H9 (cell line): ENCODE data around the gene FAM149A. TPM values are rescaled to one million over a fixed set of nuclear protein-coding genes. Genes with fewer than 3 reads are reported as not detected.

ENCODE experiments used
- DNase-seq: peaks from one replicate; pipeline ENCODE4 v3.0.0-alpha.2; 2017
- H2AFZ ChIP-seq: one replicate; pipeline ENCODE4 v1.6.1; 2013; ENCODE audit warnings: mild to moderate bottlenecking, low read length, control low read depth, moderate library complexity
- H2AK5ac ChIP-seq: 2 replicates; pipeline ENCODE4 v1.6.1; 2013; ENCODE audit warnings: low read length, control low read depth, mixed read lengths; ENCODE audit not compliant: insufficient read length
- H2BK120ac ChIP-seq: one replicate; pipeline ENCODE4 v1.6.1; 2013; ENCODE audit warnings: low read depth, mild to moderate bottlenecking, low read length, control low read depth, inconsistent platforms; ENCODE audit not compliant: poor library complexity, severe bottlenecking
- H2BK12ac ChIP-seq: 2 replicates; pipeline ENCODE4 v1.6.1; 2013; ENCODE audit warnings: low read length, control low read depth, mixed read lengths, low read depth; ENCODE audit not compliant: insufficient read length
- H2BK15ac ChIP-seq: 2 replicates; pipeline ENCODE4 v1.6.1; 2013; ENCODE audit warnings: low read depth, low read length, control low read depth
- H2BK20ac ChIP-seq: one replicate; pipeline ENCODE4 v1.6.1; 2013; ENCODE audit warnings: low read depth, mild to moderate bottlenecking, low read length, control low read depth, inconsistent platforms; ENCODE audit not compliant: poor library complexity, severe bottlenecking
- H2BK5ac ChIP-seq: 2 replicates; pipeline ENCODE4 v1.6.1; 2013; ENCODE audit warnings: low read length, control low read depth, mixed read lengths; ENCODE audit not compliant: insufficient read length
- H3K14ac ChIP-seq: 2 replicates; pipeline ENCODE4 v1.6.1; 2013; ENCODE audit warnings: low read length, control low read depth; ENCODE audit not compliant: insufficient read depth
- H3K18ac ChIP-seq: 2 replicates; pipeline ENCODE4 v1.6.1; 2013; ENCODE audit warnings: low read depth, mild to moderate bottlenecking, mixed read lengths, low read length, control low read depth; ENCODE audit not compliant: insufficient read length
- H3K23ac ChIP-seq: 2 replicates; pipeline ENCODE4 v1.6.1; 2013; ENCODE audit warnings: low read length, control low read depth, mixed read lengths, low read depth; ENCODE audit not compliant: insufficient read length
- H3K23me2 ChIP-seq: 2 replicates; pipeline ENCODE4 v1.6.1; 2013; ENCODE audit warnings: low read depth, mild to moderate bottlenecking, mixed read lengths, low read length, control low read depth; ENCODE audit not compliant: insufficient read length, poor library complexity, severe bottlenecking
- H3K27ac ChIP-seq: 2 replicates; pipeline ENCODE4 v1.5.1; 2013; ENCODE audit warnings: low read length, control low read depth, mixed read lengths, low read depth; ENCODE audit not compliant: insufficient read length
- H3K27me3 ChIP-seq: 2 replicates; pipeline ENCODE4 v1.6.1; 2013; ENCODE audit warnings: low read length, control low read depth, inconsistent platforms; ENCODE audit not compliant: insufficient read depth
- H3K4ac ChIP-seq: 2 replicates; pipeline ENCODE4 v1.6.1; 2013; ENCODE audit warnings: low read depth, mild to moderate bottlenecking, control low read depth, inconsistent platforms, low read length, moderate library complexity
- H3K4me1 ChIP-seq: 2 replicates; pipeline ENCODE4 v1.6.1; 2013; ENCODE audit warnings: low read length, control low read depth, inconsistent platforms; ENCODE audit not compliant: insufficient read depth
- H3K4me2 ChIP-seq: 2 replicates; pipeline ENCODE4 v1.6.1; 2013; ENCODE audit warnings: low read length, control low read depth, mixed read lengths; ENCODE audit not compliant: insufficient read length, insufficient read depth
- H3K56ac ChIP-seq: 2 replicates; pipeline ENCODE4 v1.6.1; 2013; ENCODE audit warnings: low read depth, mild to moderate bottlenecking, mixed read lengths, low read length, control low read depth; ENCODE audit not compliant: insufficient read length
- H3K79me1 ChIP-seq: 2 replicates; pipeline ENCODE4 v1.6.1; 2013; ENCODE audit warnings: low read depth, mild to moderate bottlenecking, moderate library complexity, low read length, control low read depth, inconsistent platforms; ENCODE audit not compliant: insufficient read depth, poor library complexity, severe bottlenecking
- H3K79me2 ChIP-seq: 2 replicates; pipeline ENCODE4 v1.6.1; 2013; ENCODE audit warnings: low read length, control low read depth, inconsistent platforms; ENCODE audit not compliant: insufficient read depth
- H3K9ac ChIP-seq: 2 replicates; pipeline ENCODE4 v1.6.1; 2013; ENCODE audit warnings: low read length, control low read depth, mixed read lengths; ENCODE audit not compliant: insufficient read length; ENCODE audit errors: extremely low read depth
- H3K9me3 ChIP-seq: one replicate; pipeline ENCODE4 v1.6.1; 2013; ENCODE audit warnings: low read depth, low read length, inconsistent platforms; ENCODE audit not compliant: control insufficient read depth
- H3T11ph ChIP-seq: one replicate; pipeline ENCODE4 v1.6.1; 2013; ENCODE audit warnings: mild to moderate bottlenecking, low read length, control low read depth, inconsistent platforms
- H4K20me1 ChIP-seq: one replicate; pipeline ENCODE4 v1.6.1; 2013; ENCODE audit not compliant: control insufficient read depth, insufficient read length, insufficient read depth
- H4K5ac ChIP-seq: 2 replicates; pipeline ENCODE4 v1.6.1; 2013; ENCODE audit warnings: low read depth, mild to moderate bottlenecking, mixed read lengths, low read length, control low read depth; ENCODE audit not compliant: insufficient read length
- H4K8ac ChIP-seq: replicated peaks from 2 replicates; pipeline ENCODE4 v1.6.1; 2013; ENCODE audit warnings: low read length, control low read depth, mixed read lengths, low read depth; ENCODE audit not compliant: insufficient read length
- H4K91ac ChIP-seq: 2 replicates; pipeline ENCODE4 v1.6.1; 2013; ENCODE audit warnings: low read depth, mild to moderate bottlenecking, moderate library complexity, mixed read lengths, low read length, control low read depth; ENCODE audit not compliant: insufficient read length
- H3K27ac Mint-ChIP-seq, 3 experiments: 2 replicates in 2 of 3; 3 replicates in 1 of 3; pipeline ENCODE4 v1.8.0; 2020 to 2021; ENCODE audit warnings: mixed read lengths in 3 of 3, mild to moderate bottlenecking in 1 of 3, moderate library complexity in 1 of 3
- H3K27me3 Mint-ChIP-seq: 2 replicates; pipeline ENCODE4 v1.8.0; 2021; ENCODE audit warnings: low read depth, mild to moderate bottlenecking, moderate library complexity, mixed read lengths
- H3K36me3 Mint-ChIP-seq, 3 experiments: 2 replicates in 2 of 3; 3 replicates in 1 of 3; pipeline ENCODE4 v1.8.0; 2020 to 2021; ENCODE audit warnings: low read depth in 3 of 3, mixed read lengths in 3 of 3; ENCODE audit not compliant: insufficient read depth in 1 of 3
- H3K4me1 Mint-ChIP-seq, 2 experiments: 2 replicates each; pipeline ENCODE4 v1.8.0; 2020; ENCODE audit warnings: mixed read lengths in 2 of 2
- H3K4me3 Mint-ChIP-seq, 2 experiments: 2 replicates in 1 of 2; 3 replicates in 1 of 2; pipeline ENCODE4 v1.8.0; 2020 to 2021; ENCODE audit warnings: mild to moderate bottlenecking in 2 of 2, mixed read lengths in 2 of 2, moderate library complexity in 1 of 2
- H3K9me3 Mint-ChIP-seq, 2 experiments: 2 replicates in 1 of 2; 3 replicates in 1 of 2; pipeline ENCODE4 v1.8.0; 2020; ENCODE audit warnings: mild to moderate bottlenecking in 2 of 2, mixed read lengths in 2 of 2, moderate library complexity in 1 of 2
- CTCF ChIP-seq: fragments of 200-600 bp; sonication (generic); conservative IDR thresholded peaks from 3 replicates; pipeline ENCODE4 v1.8.0; 2021; ENCODE audit warnings: antibody characterized with exemption, mild to moderate bottlenecking
- WGBS: extraction: QIAGEN DNeasy Blood & Tissue Kit; methylation state at CpG from one replicate; pipeline ENCODE4 v1.1.7; 2013; ENCODE audit warnings: missing lambda C conversion rate, low lambda C conversion rate, mixed read lengths; ENCODE audit not compliant: insufficient read length; ENCODE audit errors: extremely low coverage; 5-methylcytosine and 5-hydroxymethylcytosine counted together
- total RNA-seq: library from RNA; stranded (reverse); gene quantifications from 2 replicates; pipeline ENCODE4 v1.2.1, GENCODE V29; 2021

Gene FAM149A
- total RNA-seq, 1 experiment from 2014 or later = 5.9 TPM

GRCh38 chr4:186159613-186160012 lies 55.1 kb downstream of the FAM149A start:
- H3K9me3 ChIP-seq = no peaks in the 10 kb centered on the region
- Mint-ChIP-seq H3K27ac (no peak overlapping the region), H3K27me3 (no peaks in the 10 kb centered on the region), H3K36me3 (peaks cover 1 to 19% (median 11%) of the 10 kb centered on the region in 3 experiments; a peak in 6 of 7 replicates), H3K4me1 (peaks cover 7 to 11% of the 10 kb centered on the region in 2 experiments), H3K9me3 (no peaks in the 10 kb centered on the region), H3K4me3 (no peak overlapping the region)
- no peak overlapping the region for H3K4ac ChIP-seq
- H3K79me2 ChIP-seq = no peaks in the 10 kb centered on the region
- H3K56ac ChIP-seq = no peak overlapping the region
- H2BK12ac ChIP-seq = no peak overlapping the region
- no peak overlapping the region for H2BK120ac ChIP-seq
- H3K4me2 ChIP-seq = no peak overlapping the region
- no peak overlapping the region for H3T11ph ChIP-seq
- no peak overlapping the region for H3K18ac ChIP-seq
- H4K5ac ChIP-seq = no peak overlapping the region
- no peak overlapping the region for H2BK20ac ChIP-seq
- H2BK15ac ChIP-seq = no peak overlapping the region
- no peaks in the 10 kb centered on the region for H3K79me1 ChIP-seq
- H3K14ac ChIP-seq = no peak overlapping the region
- TF ChIP-seq CTCF = no peak
- H4K91ac ChIP-seq = no peak overlapping the region
- H3K23me2 ChIP-seq = peaks cover 3% of the 10 kb centered on the region
- no peaks in the 10 kb centered on the region for H3K27me3 ChIP-seq
- no peak overlapping the region for H3K27ac ChIP-seq
- no peaks in the 10 kb centered on the region for H4K20me1 ChIP-seq
- no peak overlapping the region for H4K8ac ChIP-seq
- no CpG with 5 or more reads among the region's 6 CpGs for WGBS
- no peak for DNase-seq
- H3K4me1 ChIP-seq = 0 out of 2 replicates have a peak, but pooled peaks cover 2% of the 10 kb centered on the region
- H2AK5ac ChIP-seq = no peak overlapping the region
- no peak overlapping the region for H3K9ac ChIP-seq
- H3K23ac ChIP-seq = no peak overlapping the region
- H2AFZ ChIP-seq = no peak overlapping the region
- H2BK5ac ChIP-seq = no peak overlapping the region
